HG02623 (cell line): ENCODE measurements around the gene KIF3A.

Experiments
- ATAC-seq: cut with Tn5 transposase; IDR thresholded peaks from one replicate; pipeline ENCODE4 v1.9.1; 2021; ENCODE audit warnings: moderate library complexity; ENCODE audit not compliant: unreplicated experiment

KIF3A gene

GRCh38 chr5:132664696-132665209 is 72.6 kb downstream of the KIF3A start:
- ATAC-seq: no peak

GRCh38 chr5:132663771-132664695 is 73.3 kb downstream of the KIF3A start:
- ATAC-seq: peak; percentile 37

GRCh38 chr5:132662925-132663770 is 74.2 kb downstream of the KIF3A start:
- peak; percentile 50 for ATAC-seq

- ATAC-seq: no peak
Observed at GRCh38 chr5:132662004-132662401, 75.3 kb downstream of the KIF3A start.

- ATAC-seq: no peak
Observed at GRCh38 chr5:132661231-132662003, 75.9 kb downstream of the KIF3A start.

GRCh38 chr5:132659598-132660493 is 77.5 kb downstream of the KIF3A start:
- no peak for ATAC-seq

GRCh38 chr5:132658381-132659302 is 78.7 kb downstream of the KIF3A start:
- no peak for ATAC-seq

GRCh38 chr5:132657676-132658380 is 79.5 kb downstream of the KIF3A start, which contains the start of gene IL13:
Gene IL13, plus strand, starts transcription at chr5:132658173. Its CDS starts 14 bp downstream, at chr5:132658187.
- no peak for ATAC-seq

- ATAC-seq: no peak
Observed at GRCh38 chr5:132656774-132657355, 80.5 kb downstream of the KIF3A start.

- ATAC-seq: no peak
Observed at GRCh38 chr5:132655821-132656773, 81.2 kb downstream of the KIF3A start.

- ATAC-seq: no peak
Observed at GRCh38 chr5:132653716-132654115, 83.6 kb downstream of the KIF3A start.

GRCh38 chr5:132651838-132652469 is 85.4 kb downstream of the KIF3A start:
- ATAC-seq: no peak

GRCh38 chr5:132648355-132648754 is 89.0 kb downstream of the KIF3A start:
- ATAC-seq: no peak

GRCh38 chr5:132647473-132647872 is 89.9 kb downstream of the KIF3A start:
- no peak for ATAC-seq

GRCh38 chr5:132646583-132647266 is 90.6 kb downstream of the KIF3A start:
- no peak for ATAC-seq
